GM23338 (cell line): Measurements from ENCODE around the gene TNFRSF11A. TPM values are rescaled to one million over a fixed set of nuclear protein-coding genes. Genes with fewer than 3 reads are reported as not detected.
A peak's percentile ranks its signal among the peaks of the same experiment; 100 is the strongest.

ENCODE experiments used
- ATAC-seq: fragments of 200-7000 bp; cut with Tn5 transposase; 3 replicates; pipeline ENCODE4 v1.9.1; 2020
- DNase-seq: peaks from one replicate; pipeline ENCODE4 v3.0.0-alpha.2; 2015; ENCODE audit warnings: low spot score
- H2AFZ ChIP-seq: fragments of 200-600 bp; sonication (generic); 2 replicates; pipeline ENCODE4 v1.8.0; 2016; ENCODE audit warnings: antibody characterized with exemption, mild to moderate bottlenecking, moderate library complexity
- H3F3A ChIP-seq: fragments of 200-600 bp; sonication (generic); replicated peaks from 2 replicates; pipeline ENCODE4 v1.8.0; 2017; ENCODE audit warnings: antibody characterized with exemption, mixed run types, low read depth
- H3K27ac ChIP-seq: fragments of 200-600 bp; sonication (generic); 2 replicates; pipeline ENCODE4 v1.6.1; 2016; ENCODE audit warnings: low read depth
- H3K27me3 ChIP-seq: fragments of 200-600 bp; sonication (generic); 2 replicates; pipeline ENCODE4 v1.8.0; 2016; ENCODE audit warnings: mild to moderate bottlenecking, mixed run types, moderate library complexity; ENCODE audit not compliant: insufficient read depth
- H3K36me3 ChIP-seq: fragments of 200-600 bp; sonication (generic); 2 replicates; pipeline ENCODE4 v1.8.0; 2016; ENCODE audit warnings: mild to moderate bottlenecking; ENCODE audit not compliant: insufficient read depth
- H3K4me1 ChIP-seq: fragments of 200-600 bp; sonication (generic); 2 replicates; pipeline ENCODE4 v1.8.0; 2016; ENCODE audit warnings: mild to moderate bottlenecking, moderate library complexity; ENCODE audit not compliant: insufficient read depth
- H3K4me2 ChIP-seq: fragments of 200-600 bp; sonication (generic); 2 replicates; pipeline ENCODE4 v1.7.1; 2017; ENCODE audit warnings: mixed run types
- H3K4me3 ChIP-seq: fragments of 200-600 bp; sonication (generic); 2 replicates; pipeline ENCODE4 v1.6.1; 2016; ENCODE audit warnings: mixed run types
- H3K79me2 ChIP-seq: fragments of 200-600 bp; sonication (generic); replicated peaks from 2 replicates; pipeline ENCODE4 v1.8.0; 2017; ENCODE audit warnings: mild to moderate bottlenecking; ENCODE audit not compliant: insufficient read depth
- H3K9me2 ChIP-seq: fragments of 200-600 bp; sonication (generic); 2 replicates; pipeline ENCODE4 v1.8.0; 2017; ENCODE audit not compliant: insufficient read depth
- H4K20me1 ChIP-seq: fragments of 200-600 bp; sonication (generic); replicated peaks from 2 replicates; pipeline ENCODE4 v1.8.0; 2017; ENCODE audit warnings: mild to moderate bottlenecking; ENCODE audit not compliant: insufficient read depth
- H3K27ac Mint-ChIP-seq: 2 replicates; pipeline ENCODE4 v1.8.0; 2020; ENCODE audit warnings: inconsistent platforms, mild to moderate bottlenecking, moderate library complexity, mixed read lengths
- H3K27me3 Mint-ChIP-seq: 3 replicates; pipeline ENCODE4 v1.8.0; 2022; ENCODE audit warnings: low read depth, mild to moderate bottlenecking, moderate library complexity, mixed read lengths, inconsistent platforms; ENCODE audit not compliant: insufficient read depth, poor library complexity
- H3K36me3 Mint-ChIP-seq: 3 replicates; pipeline ENCODE4 v1.8.0; 2021; ENCODE audit warnings: low read depth, mild to moderate bottlenecking, inconsistent platforms, moderate library complexity, mixed read lengths
- H3K4me1 Mint-ChIP-seq: 3 replicates; pipeline ENCODE4 v1.8.0; 2020; ENCODE audit warnings: mild to moderate bottlenecking, inconsistent platforms, mixed read lengths
- H3K4me3 Mint-ChIP-seq: 3 replicates; pipeline ENCODE4 v1.8.0; 2021; ENCODE audit warnings: moderate library complexity, mild to moderate bottlenecking, inconsistent platforms, mixed read lengths
- H3K9me3 Mint-ChIP-seq: 3 replicates; pipeline ENCODE4 v1.8.0; 2020; ENCODE audit warnings: moderate library complexity, mild to moderate bottlenecking, inconsistent platforms, mixed read lengths
- CREB1 ChIP-seq: fragments of 250-450 bp; sonication (Bioruptor Pico); IDR thresholded peaks from 2 replicates; pipeline ENCODE4 v1.5.0; 2020; ENCODE audit warnings: low read depth, mild to moderate bottlenecking, moderate library complexity
- CTCF ChIP-seq, 2 experiments: fragments of 200-600 bp in 1 of 2; sonication (generic) in 1 of 2; conservative IDR thresholded peaks; 2 replicates each; pipeline versions ENCODE4 v1.5.1 to v1.6.1; 2016 to 2017; ENCODE audit warnings: antibody characterized with exemption in 2 of 2, low read depth in 2 of 2, mild to moderate bottlenecking in 2 of 2, moderate library complexity in 1 of 2
- ETS1 ChIP-seq: IDR thresholded peaks from 2 replicates; pipeline ENCODE4 v1.6.1; 2016; ENCODE audit warnings: antibody characterized with exemption
- EZH2 ChIP-seq: fragments of 200-600 bp; sonication (generic); IDR thresholded peaks from one replicate; pipeline ENCODE4 v1.8.0; 2017; ENCODE audit warnings: antibody characterized with exemption, mild to moderate bottlenecking, low read depth; ENCODE audit not compliant: unreplicated experiment
- JUNB ChIP-seq: IDR thresholded peaks from one replicate; pipeline ENCODE4 v1.6.1; 2016; ENCODE audit warnings: antibody characterized with exemption; ENCODE audit not compliant: unreplicated experiment
- REST ChIP-seq: IDR thresholded peaks from one replicate; pipeline ENCODE4 v1.6.1; 2018; ENCODE audit warnings: antibody characterized with exemption; ENCODE audit not compliant: unreplicated experiment
- ZNF114 ChIP-seq: fragments of 250-450 bp; sonication (Bioruptor Pico); IDR thresholded peaks from 2 replicates; pipeline ENCODE4 v1.5.0; 2020; ENCODE audit warnings: mild to moderate bottlenecking, moderate library complexity
- polyA plus RNA-seq: library from polyadenylated mRNA; unstranded; fragments of >200 nt; fragmentation: Nextera tagmentation; extraction: Ambion mirVana; gene quantifications from 2 replicates; pipeline ENCODE4 v1.2.1, GENCODE V29; 2016
- total RNA-seq: library from RNA; depleted of rRNA; stranded (reverse); fragments of >200 nt; shearing (Covaris generic); gene quantifications from 2 replicates; pipeline ENCODE4 v1.2.3, GENCODE V29; 2014

The TNFRSF11A gene
- total and polyA plus RNA-seq, 2 experiments from 2014 or later: 3.8 to 7.3 TPM

GRCh38 chr18:62370366-62370765, 45.3 kb downstream of the TNFRSF11A start:
- H3K4me1 ChIP-seq: peaks cover 40% of the 10 kb centered on the region
- 0 out of 2 replicates have a peak overlapping the region, but pooled peaks have one; percentile 18 for H3K27ac ChIP-seq
- Mint-ChIP-seq H3K9me3 (no peaks in the 10 kb centered on the region), H3K4me1 (peaks cover 41% of the 10 kb centered on the region), H3K36me3 (peaks cover 13% of the 10 kb centered on the region; the same call in 2 of the 3 replicates), H3K4me3 (no peak overlapping the region), H3K27me3 (peaks cover 5% of the 10 kb centered on the region), H3K27ac (no peak overlapping the region; the same call in 1 of the 2 replicates)
- no peaks in the 10 kb centered on the region for H3K36me3 ChIP-seq
- H3F3A ChIP-seq: no peaks in the 10 kb centered on the region
- H4K20me1 ChIP-seq: no peaks in the 10 kb centered on the region
- no peaks in the 10 kb centered on the region for H3K9me2 ChIP-seq
- ATAC-seq (no peak), DNase-seq (no peak)
- TF ChIP-seq EZH2 (no peak), JUNB (no peak), ZNF114 (CRISPR knock-in tag) (no peak), CTCF (conservative IDR thresholded peaks at IDR 0.05; ENCODE audit: low read depth in 2 of 2) (no peak), CREB1 (CRISPR knock-in tag) (no peak)
- H2AFZ ChIP-seq: no peak overlapping the region
- H3K4me2 ChIP-seq: no peak overlapping the region
- no peak overlapping the region for H3K4me3 ChIP-seq
- H3K79me2 ChIP-seq: no peaks in the 10 kb centered on the region
- no peaks in the 10 kb centered on the region for H3K27me3 ChIP-seq

- H2AFZ ChIP-seq: no peak overlapping the region
- no peaks in the 10 kb centered on the region for H3K27me3 ChIP-seq
- H4K20me1 ChIP-seq: no peaks in the 10 kb centered on the region
- peaks cover 41% of the 10 kb centered on the region for H3K4me1 ChIP-seq
- no peaks in the 10 kb centered on the region for H3K9me2 ChIP-seq
- H3F3A ChIP-seq: no peaks in the 10 kb centered on the region
- TF ChIP-seq REST (no peak), ETS1 (no peak)
- H3K27me3 Mint-ChIP-seq: peaks cover 5% of the 10 kb centered on the region
- no peak overlapping the region for H3K27ac Mint-ChIP-seq
- ATAC-seq (no peak), DNase-seq (no peak)
- H3K36me3 Mint-ChIP-seq: peaks cover 21% of the 10 kb centered on the region; the same call in 2 of the 3 replicates
- H3K4me1 Mint-ChIP-seq: peaks cover 39% of the 10 kb centered on the region
- no peaks in the 10 kb centered on the region for H3K36me3 ChIP-seq
- no peak overlapping the region for H3K4me3 ChIP-seq
- no peaks in the 10 kb centered on the region for H3K79me2 ChIP-seq
- H3K4me2 ChIP-seq: no peak overlapping the region
- no peaks in the 10 kb centered on the region for H3K9me3 Mint-ChIP-seq
- H3K4me3 Mint-ChIP-seq: no peak overlapping the region
- no peak overlapping the region for H3K27ac ChIP-seq
Observed at GRCh38 chr18:62371436-62371835, 46.3 kb downstream of the TNFRSF11A start.
